Measurements from ENCODE around the gene SLC7A14.

Gene SLC7A14

DNA sequence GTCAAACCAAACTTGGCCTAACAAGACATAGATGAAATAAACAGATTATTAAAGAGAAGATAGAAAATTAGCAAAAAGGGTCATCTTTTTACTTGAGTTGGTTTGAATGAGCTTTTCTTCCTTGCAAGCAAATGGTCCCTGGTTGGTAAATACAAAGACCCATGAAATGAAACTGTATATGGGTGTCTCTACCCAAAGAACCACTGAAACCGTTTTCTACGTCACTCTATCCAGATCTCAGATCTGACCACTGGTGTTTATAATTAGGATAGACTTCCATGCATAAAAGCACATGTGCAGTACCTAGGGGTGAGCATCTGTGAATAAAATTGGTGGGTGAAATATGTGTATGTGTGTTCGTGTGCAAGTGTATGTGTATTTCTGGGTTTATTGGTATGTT, 94.0 kb downstream of the SLC7A14 start:
- TF ChIP-seq, protein P1, sequence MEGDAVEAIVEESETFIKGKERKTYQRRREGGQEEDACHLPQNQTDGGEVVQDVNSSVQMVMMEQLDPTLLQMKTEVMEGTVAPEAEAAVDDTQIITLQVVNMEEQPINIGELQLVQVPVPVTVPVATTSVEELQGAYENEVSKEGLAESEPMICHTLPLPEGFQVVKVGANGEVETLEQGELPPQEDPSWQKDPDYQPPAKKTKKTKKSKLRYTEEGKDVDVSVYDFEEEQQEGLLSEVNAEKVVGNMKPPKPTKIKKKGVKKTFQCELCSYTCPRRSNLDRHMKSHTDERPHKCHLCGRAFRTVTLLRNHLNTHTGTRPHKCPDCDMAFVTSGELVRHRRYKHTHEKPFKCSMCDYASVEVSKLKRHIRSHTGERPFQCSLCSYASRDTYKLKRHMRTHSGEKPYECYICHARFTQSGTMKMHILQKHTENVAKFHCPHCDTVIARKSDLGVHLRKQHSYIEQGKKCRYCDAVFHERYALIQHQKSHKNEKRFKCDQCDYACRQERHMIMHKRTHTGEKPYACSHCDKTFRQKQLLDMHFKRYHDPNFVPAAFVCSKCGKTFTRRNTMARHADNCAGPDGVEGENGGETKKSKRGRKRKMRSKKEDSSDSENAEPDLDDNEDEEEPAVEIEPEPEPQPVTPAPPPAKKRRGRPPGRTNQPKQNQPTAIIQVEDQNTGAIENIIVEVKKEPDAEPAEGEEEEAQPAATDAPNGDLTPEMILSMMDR (conservative IDR thresholded peaks at IDR 0.05) = no peak
- no peak for TF ChIP-seq ZFX (IDR thresholded peaks at IDR 0.05)
- no peak overlapping the region for H3K27ac ChIP-seq

DNA sequence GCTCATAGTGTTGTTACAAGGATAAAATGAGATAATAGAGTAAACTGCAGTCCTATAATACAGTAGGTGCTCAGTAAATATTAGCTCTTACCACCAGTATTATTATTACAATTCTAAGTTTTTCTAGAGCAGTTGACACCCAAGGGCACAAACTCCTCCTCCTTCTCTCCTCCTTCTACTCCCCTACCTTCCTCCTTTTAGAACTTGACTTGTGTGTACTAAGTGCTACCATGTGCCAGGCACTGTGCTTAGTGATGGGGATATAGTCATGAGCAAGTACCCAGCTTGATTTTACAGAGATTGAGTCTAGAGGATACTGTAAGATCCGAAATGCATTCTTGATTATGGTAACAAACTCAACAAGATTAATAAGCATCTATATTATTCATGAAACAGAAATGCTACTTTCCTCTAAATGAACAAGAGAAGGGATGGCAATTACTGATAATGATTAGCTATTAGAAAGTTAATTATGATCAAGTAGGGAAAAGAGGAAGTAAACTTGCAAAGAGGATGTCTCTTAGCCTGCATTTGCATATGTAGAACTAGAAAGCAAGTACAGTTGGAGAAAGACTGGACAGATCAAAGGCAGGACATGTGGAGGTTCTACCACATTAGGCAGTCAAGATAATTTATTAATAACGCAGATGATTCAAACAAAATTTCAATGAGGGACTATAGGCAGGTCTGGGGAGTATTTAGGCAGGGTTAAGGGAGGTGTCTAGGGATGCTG, 94.9 kb downstream of the SLC7A14 start:
- H3K27ac ChIP-seq = no peak overlapping the region
- TF ChIP-seq, protein P1 (conservative IDR thresholded peaks at IDR 0.05) = no peak
- TF ChIP-seq ZFX (IDR thresholded peaks at IDR 0.05) = no peak

DNA sequence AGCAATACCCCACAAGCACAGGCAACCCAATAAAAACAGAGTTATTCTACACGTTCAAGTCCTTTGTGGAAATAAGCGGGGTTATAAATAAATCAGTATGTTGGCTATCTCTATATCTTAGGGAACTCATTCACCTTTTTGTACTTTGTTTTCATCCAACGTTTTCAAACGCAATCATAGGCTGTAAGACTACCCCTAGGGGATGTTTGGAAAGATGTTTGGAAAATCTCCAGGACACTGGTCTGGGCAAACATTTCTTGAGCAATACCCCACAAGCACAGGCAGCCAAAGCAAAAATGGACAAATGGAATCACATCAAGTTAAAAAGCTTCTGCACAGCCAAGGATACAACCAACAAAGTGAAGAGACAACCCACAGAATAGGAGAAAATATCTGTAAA, 97.1 kb downstream of the SLC7A14 start:
- TF ChIP-seq, protein P1 (conservative IDR thresholded peaks at IDR 0.05) = no peak
- no peak for TF ChIP-seq ZFX (IDR thresholded peaks at IDR 0.05)
- no peak overlapping the region for H3K27ac ChIP-seq

DNA sequence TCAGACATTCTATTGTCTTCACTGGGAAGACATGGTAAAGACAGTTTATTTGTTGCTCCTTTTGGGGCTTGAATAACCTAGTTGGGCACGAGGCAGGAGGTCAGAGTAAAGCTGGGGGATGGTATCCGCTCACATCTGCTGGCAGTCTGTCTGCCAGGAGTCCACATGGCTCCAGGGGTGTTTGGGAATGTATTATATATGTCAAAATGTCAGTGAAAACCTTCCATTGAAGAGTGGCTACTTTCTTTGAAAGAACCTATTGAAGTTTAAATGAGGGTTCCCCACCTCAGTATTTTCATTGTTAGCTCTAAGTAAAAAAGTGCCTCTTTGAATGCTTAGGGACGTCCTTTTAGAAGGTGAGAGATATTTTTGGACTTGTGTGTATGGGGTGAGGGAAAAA, 98.8 kb downstream of the SLC7A14 start:
- no peak overlapping the region for H3K27ac ChIP-seq
- TF ChIP-seq, protein P1 (conservative IDR thresholded peaks at IDR 0.05) = no peak
- no peak for TF ChIP-seq ZFX (IDR thresholded peaks at IDR 0.05)

DNA sequence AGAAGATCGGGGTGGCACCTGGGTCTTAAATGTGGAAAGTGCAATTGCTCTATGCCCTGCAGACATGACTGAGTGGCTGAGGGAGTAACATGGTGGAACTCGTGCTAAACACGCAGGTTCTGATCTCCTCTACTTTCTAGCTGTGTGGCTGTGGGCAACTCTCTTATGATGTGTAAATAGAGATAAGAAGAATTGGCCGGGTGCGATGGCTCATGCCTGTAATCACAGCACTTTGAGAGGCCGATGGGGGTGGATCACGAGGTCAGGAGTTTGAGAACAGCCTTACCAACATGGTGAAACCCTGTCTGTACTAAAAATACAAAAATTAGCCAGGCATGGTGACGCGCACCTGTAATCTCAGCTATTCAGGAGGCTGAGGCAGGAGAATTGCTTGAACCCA, 99.5 kb downstream of the SLC7A14 start:
- no peak overlapping the region for H3K27ac ChIP-seq
- TF ChIP-seq, protein P1 (conservative IDR thresholded peaks at IDR 0.05) = no peak
- TF ChIP-seq ZFX (IDR thresholded peaks at IDR 0.05) = no peak

DNA sequence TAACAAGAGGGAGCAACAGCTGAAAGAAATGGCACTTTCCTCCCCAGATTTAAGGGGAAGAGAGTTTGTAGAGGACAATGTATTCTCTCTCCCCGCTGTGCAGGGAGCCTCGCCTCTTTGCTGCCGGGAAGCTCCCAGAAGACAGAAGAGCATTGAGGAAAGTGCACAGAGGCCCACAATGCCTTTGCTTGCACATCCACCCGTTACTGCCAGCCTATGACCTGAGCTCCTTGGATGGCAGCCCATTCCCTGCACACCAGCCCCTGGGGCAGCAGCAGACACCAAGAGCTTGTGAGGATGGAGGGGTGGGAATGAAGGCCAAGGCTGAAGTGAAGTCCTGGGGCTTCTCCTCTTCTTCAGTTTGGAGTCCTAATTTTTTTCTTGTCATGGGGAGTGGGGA, 100.2 kb downstream of the SLC7A14 start:
- TF ChIP-seq, protein P1 (conservative IDR thresholded peaks at IDR 0.05) = no peak
- TF ChIP-seq ZFX (IDR thresholded peaks at IDR 0.05) = no peak
- H3K27ac ChIP-seq = no peak overlapping the region

DNA sequence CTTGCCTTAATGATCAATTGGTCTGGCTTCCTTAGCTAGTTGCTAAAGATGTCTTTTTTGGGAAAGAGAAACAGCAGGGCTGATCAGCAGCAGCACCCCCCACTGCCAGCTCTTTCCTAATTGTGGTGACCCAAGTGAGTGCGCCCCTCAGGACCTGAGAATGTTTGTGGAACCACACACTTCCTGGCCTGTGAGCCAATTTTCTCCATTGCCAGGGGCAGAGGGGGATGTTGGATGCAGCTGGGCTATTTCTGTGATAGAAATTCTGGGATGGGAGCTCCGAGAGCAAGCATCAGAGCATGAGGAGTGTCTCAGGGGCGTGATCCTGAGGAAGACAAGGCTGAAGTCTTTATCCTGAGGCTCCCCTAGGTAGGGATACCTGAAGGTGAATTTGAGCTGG, 100.6 kb downstream of the SLC7A14 start:
- TF ChIP-seq, protein P1 (conservative IDR thresholded peaks at IDR 0.05) = no peak
- TF ChIP-seq ZFX (IDR thresholded peaks at IDR 0.05) = no peak
- no peak overlapping the region for H3K27ac ChIP-seq

Measured in C4-2B (cell line).